PFSK-1 (cell line): ENCODE results near the gene HERPUD2.

Experiments
- FOXP2 ChIP-seq: optimal IDR thresholded peaks from 2 replicates; pipeline ENCODE3; 2011; ENCODE audit warnings: borderline replicate concordance, control low read depth, inconsistent platforms; ENCODE audit not compliant: insufficient read depth; ENCODE audit errors: extremely low read length, extremely low read depth
- POLR2AphosphoS5 ChIP-seq: IDR thresholded peaks from 2 replicates; pipeline ENCODE4 v1.6.1; 2012; ENCODE audit warnings: low read depth, mild to moderate bottlenecking, control low read depth, low read length, moderate library complexity
- SIN3A ChIP-seq: IDR thresholded peaks from 2 replicates; pipeline ENCODE4 v1.6.1; 2012; ENCODE audit warnings: mild to moderate bottlenecking, low read length, moderate library complexity, borderline replicate concordance; ENCODE audit not compliant: insufficient read depth
- TAF1 ChIP-seq: IDR thresholded peaks from 2 replicates; pipeline ENCODE4 v1.6.1; 2012; ENCODE audit warnings: low read length, control low read depth, borderline replicate concordance; ENCODE audit not compliant: insufficient read depth
- TF ChIP-seq, protein P1 (sequence below), 2 experiments: IDR thresholded peaks; 2 replicates each; pipeline versions ENCODE4 v1.6.1 to v1.8.0; 2011 to 2012; ENCODE audit warnings: low read depth in 2 of 2, low read length in 2 of 2, control low read depth in 1 of 2, inconsistent platforms in 1 of 2, mild to moderate bottlenecking in 1 of 2, moderate library complexity in 1 of 2; ENCODE audit not compliant: insufficient read depth in 1 of 2

The HERPUD2 gene

DNA sequence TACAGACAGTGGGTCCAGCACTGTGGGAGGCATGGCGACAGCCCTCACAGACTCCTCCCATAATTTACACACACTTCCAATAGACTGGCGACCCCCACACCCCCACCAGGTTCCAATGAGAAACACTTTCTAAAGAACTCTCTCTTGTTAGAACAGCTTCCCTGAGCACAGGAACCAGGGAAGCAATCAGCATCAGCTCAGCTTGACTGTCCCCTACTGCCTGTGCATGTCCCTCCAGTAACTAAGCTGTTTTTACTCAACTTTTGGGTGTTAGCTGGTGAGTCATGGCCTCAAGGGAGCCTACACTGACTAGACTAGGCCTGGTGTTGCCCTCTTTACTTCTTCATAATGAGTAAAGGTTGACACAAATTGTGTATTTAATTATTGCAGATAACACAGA lies 32.6 kb upstream of the HERPUD2 start:
- no peak for TF ChIP-seq TAF1

DNA sequence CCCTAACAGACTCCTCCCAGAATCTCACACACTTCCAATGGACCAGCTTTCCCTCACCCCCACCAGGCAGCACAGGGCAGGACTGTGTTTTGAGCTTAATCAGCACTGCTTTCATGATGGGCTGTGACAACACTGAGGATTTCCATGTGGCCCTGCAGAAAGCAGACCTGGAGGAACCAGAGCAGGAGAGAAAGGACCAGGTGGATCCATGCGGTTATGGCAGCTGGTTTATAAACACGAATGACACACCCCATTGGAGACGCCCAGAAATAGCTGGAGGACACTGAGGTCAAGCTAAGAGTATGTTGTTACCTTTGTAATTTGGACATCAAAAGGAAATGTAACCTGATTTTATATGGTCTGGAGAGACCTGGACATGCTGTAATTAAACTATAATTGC lies 31.7 kb upstream of the HERPUD2 start:
- no peak for TF ChIP-seq SIN3A
- no peak for TF ChIP-seq POLR2AphosphoS5
- no peak for TF ChIP-seq TAF1
- TF ChIP-seq, protein P1, sequence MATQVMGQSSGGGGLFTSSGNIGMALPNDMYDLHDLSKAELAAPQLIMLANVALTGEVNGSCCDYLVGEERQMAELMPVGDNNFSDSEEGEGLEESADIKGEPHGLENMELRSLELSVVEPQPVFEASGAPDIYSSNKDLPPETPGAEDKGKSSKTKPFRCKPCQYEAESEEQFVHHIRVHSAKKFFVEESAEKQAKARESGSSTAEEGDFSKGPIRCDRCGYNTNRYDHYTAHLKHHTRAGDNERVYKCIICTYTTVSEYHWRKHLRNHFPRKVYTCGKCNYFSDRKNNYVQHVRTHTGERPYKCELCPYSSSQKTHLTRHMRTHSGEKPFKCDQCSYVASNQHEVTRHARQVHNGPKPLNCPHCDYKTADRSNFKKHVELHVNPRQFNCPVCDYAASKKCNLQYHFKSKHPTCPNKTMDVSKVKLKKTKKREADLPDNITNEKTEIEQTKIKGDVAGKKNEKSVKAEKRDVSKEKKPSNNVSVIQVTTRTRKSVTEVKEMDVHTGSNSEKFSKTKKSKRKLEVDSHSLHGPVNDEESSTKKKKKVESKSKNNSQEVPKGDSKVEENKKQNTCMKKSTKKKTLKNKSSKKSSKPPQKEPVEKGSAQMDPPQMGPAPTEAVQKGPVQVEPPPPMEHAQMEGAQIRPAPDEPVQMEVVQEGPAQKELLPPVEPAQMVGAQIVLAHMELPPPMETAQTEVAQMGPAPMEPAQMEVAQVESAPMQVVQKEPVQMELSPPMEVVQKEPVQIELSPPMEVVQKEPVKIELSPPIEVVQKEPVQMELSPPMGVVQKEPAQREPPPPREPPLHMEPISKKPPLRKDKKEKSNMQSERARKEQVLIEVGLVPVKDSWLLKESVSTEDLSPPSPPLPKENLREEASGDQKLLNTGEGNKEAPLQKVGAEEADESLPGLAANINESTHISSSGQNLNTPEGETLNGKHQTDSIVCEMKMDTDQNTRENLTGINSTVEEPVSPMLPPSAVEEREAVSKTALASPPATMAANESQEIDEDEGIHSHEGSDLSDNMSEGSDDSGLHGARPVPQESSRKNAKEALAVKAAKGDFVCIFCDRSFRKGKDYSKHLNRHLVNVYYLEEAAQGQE (IDR thresholded peaks at IDR 0.05; ENCODE audit: insufficient read depth in 1 of 2, low read depth in 2 of 2, low read length in 2 of 2) = no peak
- TF ChIP-seq FOXP2 = no peak

DNA sequence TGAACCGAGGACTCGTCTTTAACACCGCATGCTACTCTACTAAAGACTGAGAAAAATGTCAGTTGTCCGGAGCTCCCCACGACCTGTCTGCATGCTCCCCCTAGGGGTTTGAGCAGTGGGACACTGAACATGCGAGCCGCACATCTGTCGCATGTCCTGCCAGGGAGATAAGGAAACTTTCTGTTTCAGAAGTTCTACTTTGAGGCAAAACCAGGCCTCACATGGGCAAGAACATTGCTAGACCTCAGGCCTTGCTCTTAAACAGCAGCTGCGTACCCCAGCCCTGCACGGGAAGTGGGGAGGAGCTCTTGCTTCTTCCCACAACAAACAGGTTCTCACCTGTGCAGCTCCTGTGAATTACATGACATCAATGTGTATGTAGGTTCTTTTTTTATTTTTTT lies 30.3 kb upstream of the HERPUD2 start:
- TF ChIP-seq SIN3A = no peak
- no peak for TF ChIP-seq FOXP2
- TF ChIP-seq, protein P1 (IDR thresholded peaks at IDR 0.05; ENCODE audit: insufficient read depth in 1 of 2, low read depth in 2 of 2, low read length in 2 of 2) = no peak
- TF ChIP-seq TAF1 = no peak
- no peak for TF ChIP-seq POLR2AphosphoS5

DNA sequence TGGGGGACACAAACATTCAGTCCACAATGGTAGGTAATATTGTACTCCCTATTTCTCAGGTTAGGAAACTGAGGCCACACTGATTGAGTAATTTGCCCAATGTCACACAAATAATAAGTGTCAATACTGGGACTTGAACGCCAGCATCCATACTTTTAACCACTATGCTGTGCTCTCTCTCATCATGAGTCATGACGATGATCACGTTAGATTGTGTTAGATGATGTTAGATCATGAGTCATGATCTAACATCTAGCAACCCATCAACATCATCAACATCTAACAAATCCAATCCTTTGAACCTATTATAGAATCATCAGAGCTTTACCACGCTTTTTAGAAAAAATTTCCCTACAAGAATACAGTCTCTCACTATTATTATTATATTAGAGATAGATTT lies 28.1 kb upstream of the HERPUD2 start:
- no peak for TF ChIP-seq TAF1
- no peak for TF ChIP-seq FOXP2
- TF ChIP-seq, protein P1 (IDR thresholded peaks at IDR 0.05; ENCODE audit: insufficient read depth in 1 of 2, low read depth in 2 of 2, low read length in 2 of 2) = no peak
- no peak for TF ChIP-seq SIN3A
- no peak for TF ChIP-seq POLR2AphosphoS5

DNA sequence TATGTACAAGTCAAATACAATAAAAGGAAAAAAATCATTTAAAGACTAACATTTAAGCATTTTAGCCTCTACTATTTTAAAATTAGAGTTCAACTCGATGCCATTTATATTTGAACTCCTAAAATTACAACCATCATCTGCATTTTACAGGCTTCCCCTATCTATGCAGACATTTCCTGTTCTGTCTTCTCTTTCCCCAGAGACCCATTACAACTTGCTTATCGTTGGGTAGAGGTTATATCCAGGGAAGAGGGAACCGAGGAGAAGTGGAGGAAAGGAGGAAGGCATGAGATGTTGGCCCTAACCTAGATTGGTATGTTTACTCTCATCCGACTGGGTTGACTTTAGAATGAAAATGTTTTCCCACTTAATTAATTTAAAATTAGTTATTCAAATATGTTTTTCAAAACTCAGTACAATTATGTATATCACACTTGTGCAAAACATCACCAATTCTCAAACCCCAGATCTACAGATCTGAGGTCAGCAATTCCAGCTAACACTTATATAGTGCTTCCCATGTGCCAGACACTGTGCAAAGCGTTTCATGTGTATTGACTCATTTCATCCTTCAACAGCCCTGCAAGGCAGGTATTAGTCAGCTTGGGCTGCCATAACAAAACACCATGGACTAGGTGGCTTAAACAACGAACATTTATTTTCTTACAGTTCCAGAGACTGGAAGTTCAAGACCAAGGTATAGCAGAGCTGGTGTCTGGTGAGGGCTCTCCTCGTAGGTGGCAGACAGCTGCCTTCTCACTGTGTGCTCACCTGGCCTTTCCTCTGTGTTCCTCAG lies 27.3 kb upstream of the HERPUD2 start:
- TF ChIP-seq SIN3A = no peak
- no peak for TF ChIP-seq FOXP2
- TF ChIP-seq, protein P1 (IDR thresholded peaks at IDR 0.05; ENCODE audit: insufficient read depth in 1 of 2, low read depth in 2 of 2, low read length in 2 of 2) = no peak
- TF ChIP-seq TAF1 = no peak
- TF ChIP-seq POLR2AphosphoS5 = no peak
